ENCODE results near the gene STAG2. TPM values are rescaled to one million over a fixed set of nuclear protein-coding genes. Genes with fewer than 3 reads are reported as not detected.
"Not testable (repeated sequence)": the region's sequence is repeated elsewhere in the genome, so short reads cannot be mapped to it uniquely, and the experiment has no call there.

Gene STAG2
- total RNA-seq, 4 donors from 2014 or later: 22.6 to 78.0 (median 50.7) TPM

GRCh38 chrX:124087000-124087746, 125.7 kb downstream of the STAG2 start:
- Histone ChIP-seq H3K4me1 (no peaks in the 10 kb centered on the region), H3K27me3 (no peaks in the 10 kb centered on the region), H3K27ac (no peak overlapping the region), H3K9me3 (no peaks in the 10 kb centered on the region), H3K4me3 (no peak overlapping the region), H3K36me3 (peaks cover 0 to 91% (median 0%) of the 10 kb centered on the region in 3 donors)
- intact Hi-C loops (cut with DNase I): no loop called here
- 78 to 93% methylated on average over 3 to 6 of the region's 6 CpGs for WGBS, 2 donors
- DNase-seq: no peak
- no peak for TF ChIP-seq POLR2A (IDR thresholded peaks at IDR 0.05)
- TF ChIP-seq CTCF (IDR thresholded peaks at IDR 0.05): no peak

- no peak for DNase-seq
- intact Hi-C loops (cut with DNase I): no loop called here
- no peak overlapping the region for H3K4me3 ChIP-seq
- no peaks in the 10 kb centered on the region for H3K4me1 ChIP-seq
- 79 to 90% methylated on average over 4 of the region's 4 CpGs for WGBS, 2 donors
- no peaks in the 10 kb centered on the region for H3K9me3 ChIP-seq
- TF ChIP-seq POLR2A (IDR thresholded peaks at IDR 0.05) (no peak), CTCF (IDR thresholded peaks at IDR 0.05) (no peak)
- no peaks in the 10 kb centered on the region for H3K27me3 ChIP-seq
- peaks cover 0 to 83% (median 0%) of the 10 kb centered on the region in 3 donors for H3K36me3 ChIP-seq
- no peak overlapping the region for H3K27ac ChIP-seq
Measured at GRCh38 chrX:124093222-124093621, 131.7 kb downstream of the STAG2 start.

- 80 to 100% methylated on average over 1 to 2 of the region's 2 CpGs for WGBS, 2 donors
- peaks cover 0 to 3% (median 0%) of the 10 kb centered on the region in 4 donors for H3K27me3 ChIP-seq
- no peaks in the 10 kb centered on the region for H3K4me1 ChIP-seq
- intact Hi-C loops (cut with DNase I): no loop called here
- H3K27ac ChIP-seq: no peak overlapping the region
- TF ChIP-seq POLR2A (IDR thresholded peaks at IDR 0.05): no peak
- no peak for TF ChIP-seq CTCF (IDR thresholded peaks at IDR 0.05)
- peaks cover 0 to 64% (median 0%) of the 10 kb centered on the region in 3 donors for H3K36me3 ChIP-seq
- no peak overlapping the region for H3K4me3 ChIP-seq
- DNase-seq: no peak
- no peaks in the 10 kb centered on the region for H3K9me3 ChIP-seq
Measured at GRCh38 chrX:124097116-124097515, 135.6 kb downstream of the STAG2 start.

GRCh38 chrX:124098089-124098488, 136.6 kb downstream of the STAG2 start:
- Histone ChIP-seq H3K27ac (no peak overlapping the region), H3K27me3 (peaks cover 0 to 3% (median 0%) of the 10 kb centered on the region in 4 donors), H3K9me3 (no peaks in the 10 kb centered on the region), H3K4me1 (no peaks in the 10 kb centered on the region), H3K4me3 (no peak overlapping the region), H3K36me3 (peaks cover 0 to 56% (median 0%) of the 10 kb centered on the region in 3 donors)
- no peak for DNase-seq
- TF ChIP-seq CTCF (IDR thresholded peaks at IDR 0.05): peak in 5 of 6 experiments; percentile 12 to 53 (median 40)
- TF ChIP-seq POLR2A (IDR thresholded peaks at IDR 0.05): no peak
- intact Hi-C loops (cut with DNase I): no loop called here

- H3K27me3 ChIP-seq: peaks cover 0 to 3% (median 0%) of the 10 kb centered on the region in 4 donors
- intact Hi-C loops (cut with DNase I): no loop called here
- H3K36me3 ChIP-seq: peaks cover 0 to 16% (median 0%) of the 10 kb centered on the region in 3 donors
- TF ChIP-seq CTCF (IDR thresholded peaks at IDR 0.05) (no peak), POLR2A (IDR thresholded peaks at IDR 0.05) (no peak)
- no peak overlapping the region for H3K4me3 ChIP-seq
- no peaks in the 10 kb centered on the region for H3K4me1 ChIP-seq
- WGBS, 2 donors: 81 to 100% methylated on average over 5 of the region's 5 CpGs
- H3K27ac ChIP-seq: no peak overlapping the region
- no peaks in the 10 kb centered on the region for H3K9me3 ChIP-seq
- no peak for DNase-seq
Measured at GRCh38 chrX:124103966-124104365, 142.5 kb downstream of the STAG2 start.

GRCh38 chrX:124104512-124104911, 143.0 kb downstream of the STAG2 start:
- H3K9me3 ChIP-seq; H3K27me3 ChIP-seq; intact Hi-C loops (cut with DNase I); DNase-seq; H3K4me3 ChIP-seq; H3K27ac ChIP-seq; H3K4me1 ChIP-seq: not testable (repeated sequence)
- WGBS, 2 donors: 75 to 91% methylated on average over 4 to 7 of the region's 7 CpGs
- H3K36me3 ChIP-seq: peaks cover 0 to 16% (median 0%) of the 10 kb centered on the region in 3 donors

All from esophagus squamous epithelium (tissue), 5 donors.